HL-60/S4 treated with retinoic acid at 250 ng/mL for 4 days and 3 days (cell line): ENCODE results near the gene DOCK9.

Experiments used
- in situ Hi-C: fragments of 300-500 bp; cut with MboI; formaldehyde crosslinking; loops from 2 replicates; pipeline ENCODE4 v1.7.0; 2022; ENCODE audit warnings: low sequenced_read_pairs

DOCK9 gene

GRCh38 chr13:98947925-98948324 is 29.9 kb downstream of the DOCK9 start:
- in situ Hi-C loops: no loop called here

DNA sequence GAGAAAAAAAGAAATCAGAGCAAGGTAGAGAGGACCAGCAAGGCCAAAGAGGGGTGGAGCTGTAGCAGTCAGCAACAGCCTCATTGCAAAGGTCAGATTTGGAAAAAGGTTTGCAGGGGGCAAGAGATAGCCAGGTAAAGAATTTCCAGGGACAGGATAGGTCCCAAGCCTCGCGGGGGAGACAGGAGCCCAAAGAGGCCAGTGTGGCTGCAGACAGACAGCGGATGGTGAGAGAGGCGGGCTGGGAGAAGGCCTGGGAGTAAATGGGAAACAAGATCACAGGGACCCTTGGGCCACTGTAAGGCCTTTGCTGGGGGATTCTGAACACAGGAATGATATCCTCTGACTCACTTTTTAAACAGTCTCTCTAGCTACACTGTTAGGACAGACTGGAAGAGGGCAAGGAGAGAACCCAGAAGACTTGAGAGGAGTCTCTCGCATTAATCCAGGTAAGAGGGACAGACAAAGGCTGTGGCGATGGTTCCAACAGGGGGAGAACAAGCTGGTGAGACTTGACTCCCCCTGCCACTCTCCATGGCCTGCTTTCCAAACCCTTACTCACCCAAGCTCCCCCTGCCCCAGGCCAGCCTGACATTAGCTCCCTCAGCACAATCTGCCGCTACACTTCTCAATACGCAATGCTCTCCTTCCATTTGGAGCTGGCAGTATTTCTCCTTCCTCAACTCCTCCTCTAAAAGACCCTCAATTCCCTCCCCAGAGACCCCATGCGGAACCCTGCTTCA is 31.8 kb downstream of the DOCK9 start:
- in situ Hi-C loops: no loop called here

GRCh38 chr13:98944336-98944735 is 33.5 kb downstream of the DOCK9 start:
- in situ Hi-C loops: no loop called here

- in situ Hi-C loops: no loop called here
Observed at GRCh38 chr13:98942997-98943396, 34.9 kb downstream of the DOCK9 start.

GRCh38 chr13:98942485-98942884 is 35.4 kb downstream of the DOCK9 start:
- in situ Hi-C loops: no loop called here

DNA sequence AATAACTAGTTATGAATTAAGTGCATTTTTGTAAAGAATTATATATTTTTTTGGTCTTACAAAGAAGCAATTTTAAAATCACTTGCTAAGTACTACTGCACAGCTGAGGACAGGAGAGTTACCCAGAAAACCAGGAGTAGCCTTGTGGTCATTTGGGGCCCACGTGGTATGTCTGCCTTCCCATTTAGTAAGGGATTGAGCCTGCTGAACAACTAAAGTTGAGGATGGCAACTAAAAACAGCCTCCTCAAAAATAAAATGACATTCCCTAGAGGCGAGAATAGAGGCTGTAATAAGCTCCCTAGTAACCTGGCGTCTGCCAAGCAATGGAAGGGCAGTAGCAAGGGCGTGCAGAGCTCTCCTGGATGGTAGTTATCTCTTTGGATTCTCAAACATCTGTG is 36.3 kb downstream of the DOCK9 start:
- in situ Hi-C loops: no loop called here

DNA sequence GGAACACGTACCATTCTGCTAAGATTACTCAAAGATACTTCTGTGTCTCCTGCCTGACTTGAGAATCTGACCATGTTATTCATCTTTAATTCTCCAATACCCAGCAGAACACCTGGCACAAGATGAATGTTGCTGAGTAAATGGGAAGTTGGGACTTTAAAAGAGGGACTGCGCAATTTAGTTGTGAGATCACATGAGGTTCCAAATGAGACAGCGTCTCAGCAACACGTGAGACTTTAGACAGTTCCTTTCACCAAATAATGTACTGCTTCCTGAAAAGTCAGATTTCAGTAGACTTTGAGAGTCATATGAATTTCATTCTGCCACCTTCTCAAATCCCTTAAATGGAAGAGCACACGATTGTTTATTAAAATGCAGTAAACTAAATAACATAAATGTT is 36.7 kb downstream of the DOCK9 start:
- in situ Hi-C loops: no loop called here

GRCh38 chr13:98940325-98941001 is 37.4 kb downstream of the DOCK9 start:
- in situ Hi-C loops: no loop called here

DNA sequence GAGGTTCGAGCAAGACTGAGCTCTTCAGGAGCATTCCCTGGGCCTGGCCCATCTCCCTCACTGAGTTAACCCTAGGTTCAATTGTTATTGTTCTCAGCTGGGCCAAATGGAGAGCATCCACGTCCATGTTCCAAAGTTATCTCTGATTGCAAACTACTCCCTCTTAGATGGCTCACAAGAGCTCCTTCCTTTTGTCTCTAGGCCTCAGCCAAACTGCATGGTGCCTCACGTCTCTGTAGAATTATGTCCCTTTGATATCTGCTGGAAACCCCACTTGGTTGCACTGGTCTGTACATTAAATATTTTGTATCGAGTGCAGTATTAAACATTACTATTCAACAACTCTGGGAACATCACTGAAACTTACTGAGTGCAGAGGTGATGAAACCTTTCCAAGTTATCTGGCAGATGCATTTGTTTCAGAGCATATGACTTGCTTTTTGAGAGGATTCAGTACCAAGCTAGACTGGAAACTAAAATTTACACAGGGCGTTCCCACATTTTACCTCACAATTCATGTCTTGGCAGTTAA is 38.1 kb downstream of the DOCK9 start:
- in situ Hi-C loops: no loop called here

- in situ Hi-C loops: no loop called here
Observed at GRCh38 chr13:98938801-98939200, 39.1 kb downstream of the DOCK9 start.

DNA sequence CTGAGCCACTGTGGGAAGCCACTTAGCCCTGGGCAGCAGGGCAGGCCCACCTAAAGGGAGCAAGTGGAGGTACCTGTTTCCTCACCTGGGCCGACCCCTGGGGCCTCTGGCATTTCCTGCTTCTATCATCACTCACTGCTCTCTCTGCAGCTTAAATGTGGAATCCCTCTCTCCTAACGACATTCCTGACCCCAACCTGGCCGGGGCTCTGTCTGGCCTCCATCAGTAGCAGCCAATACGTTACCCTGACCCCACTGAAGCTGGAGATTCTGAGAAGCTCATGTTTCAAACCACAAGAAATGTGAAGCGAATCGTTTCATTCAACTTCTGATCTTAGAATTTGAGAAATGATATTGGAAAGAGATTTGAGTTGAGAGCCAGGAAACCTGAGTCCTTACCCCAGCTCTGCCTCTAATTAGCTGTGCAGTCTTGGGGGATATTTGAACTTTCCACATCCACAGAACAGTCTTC is 39.9 kb downstream of the DOCK9 start:
- in situ Hi-C loops: no loop called here

DNA sequence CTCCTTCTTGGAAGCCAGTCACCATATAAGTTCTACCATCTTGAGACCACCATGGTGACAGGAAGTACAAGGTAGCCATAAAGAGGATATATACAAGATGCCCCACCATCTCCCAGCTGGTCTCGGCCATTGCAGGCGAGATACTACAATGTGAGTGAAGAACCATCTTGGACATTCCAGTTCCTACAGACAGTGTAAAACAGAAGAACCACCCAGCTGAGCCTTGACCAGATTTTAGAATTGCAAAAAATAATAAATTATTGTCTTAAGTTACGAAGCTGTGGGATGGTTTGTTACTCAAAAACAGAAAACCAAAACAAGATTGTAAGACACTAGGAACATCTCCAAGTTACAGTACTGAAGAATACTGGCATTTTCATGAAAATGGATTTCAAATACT is 43.6 kb downstream of the DOCK9 start:
- in situ Hi-C loops: no loop called here

- in situ Hi-C loops: no loop called here
Observed at GRCh38 chr13:98930151-98930591, 47.7 kb downstream of the DOCK9 start.

DNA sequence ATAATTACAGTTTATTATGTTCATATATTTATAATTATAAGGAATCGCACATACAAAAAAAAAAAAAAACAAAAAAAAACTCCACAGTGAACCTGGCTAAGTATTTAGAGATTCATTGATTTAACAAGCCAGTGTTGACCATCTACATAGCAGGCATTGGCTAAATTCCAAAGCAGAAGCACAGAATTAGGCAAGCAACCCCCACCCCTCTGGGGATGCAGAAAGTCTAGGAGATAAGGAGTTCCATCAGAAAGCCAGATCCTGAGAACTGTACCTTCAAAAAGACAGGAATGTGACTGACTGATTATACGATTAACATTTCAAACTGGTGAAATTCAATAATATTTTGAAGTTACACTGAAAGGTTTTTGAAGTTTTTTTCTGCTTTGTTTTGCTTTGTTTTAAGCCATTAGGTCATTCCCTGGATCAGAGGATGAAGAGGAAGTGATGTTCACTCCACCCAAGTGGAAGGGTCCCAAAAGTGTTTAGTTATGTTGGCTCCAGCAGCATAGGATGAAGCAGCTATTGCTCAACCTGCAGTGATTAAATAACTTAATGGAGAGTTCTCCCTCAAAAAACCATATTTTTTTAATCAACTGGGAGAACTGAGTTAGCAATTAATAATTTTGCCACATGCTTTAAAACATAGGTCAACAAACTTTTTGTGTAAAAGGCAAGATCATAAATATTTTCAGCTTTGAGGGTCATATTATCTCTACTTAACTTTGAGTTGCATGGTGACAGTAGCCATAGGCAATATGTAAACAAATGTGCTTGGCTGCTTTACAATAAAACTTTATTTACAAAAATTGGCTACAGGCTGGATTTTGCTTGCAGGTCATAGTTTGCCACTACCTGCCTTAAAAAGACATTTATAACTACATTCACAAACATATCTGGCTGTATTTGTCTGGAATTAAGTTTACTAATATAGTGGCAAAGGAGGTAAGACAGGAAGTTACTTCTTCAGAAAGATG is 49.6 kb downstream of the DOCK9 start:
- in situ Hi-C loops: no loop called here

- in situ Hi-C loops: no loop called here
Observed at GRCh38 chr13:98925949-98926348, 51.9 kb downstream of the DOCK9 start.

GRCh38 chr13:98923641-98924397 is 54.0 kb downstream of the DOCK9 start:
- in situ Hi-C loops: no loop called here

DNA sequence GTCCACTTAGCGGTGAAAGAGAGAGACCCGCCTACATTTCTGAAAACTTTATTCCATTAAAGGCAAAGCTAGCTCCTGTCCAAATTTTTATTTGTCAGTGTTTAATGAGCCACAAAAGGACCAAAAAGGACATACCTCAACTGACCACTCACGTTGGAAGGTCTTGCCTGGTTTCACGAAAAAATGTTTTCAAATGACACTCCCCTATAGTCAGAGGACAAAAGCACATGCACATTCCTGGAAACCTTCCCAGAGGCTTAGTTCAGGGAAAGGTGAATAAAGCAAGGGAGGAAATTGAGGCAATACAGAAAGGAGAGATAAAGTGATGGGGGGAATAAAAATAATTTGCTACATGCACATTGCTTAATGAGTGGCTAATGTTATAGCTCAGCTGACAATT is 55.6 kb downstream of the DOCK9 start:
- in situ Hi-C loops: no loop called here

- in situ Hi-C loops: no loop called here
Observed at GRCh38 chr13:98921786-98922185, 56.1 kb downstream of the DOCK9 start.

GRCh38 chr13:98921015-98921580 is 56.8 kb downstream of the DOCK9 start:
- in situ Hi-C loops: no loop called here

GRCh38 chr13:98919566-98919965 is 58.3 kb downstream of the DOCK9 start:
- in situ Hi-C loops: no loop called here
